Upper lobe of left lung (tissue), 4 donors: Measurements from ENCODE around the gene BAX.

ENCODE experiments used
- EP300 ChIP-seq, 4 donors: sonication (generic); formaldehyde crosslinking; IDR thresholded peaks; one replicate each; pipeline ENCODE4 v1.5.1; 2017; ENCODE audit warnings: antibody characterized with exemption in 4 of 4, control low read depth in 2 of 4
- POLR2A ChIP-seq, 4 donors: fragments of 450-650 bp; IDR thresholded peaks; one replicate each; pipeline ENCODE4 v1.5.1; 2016 to 2017; ENCODE audit warnings: antibody characterized with exemption in 4 of 4, mild to moderate bottlenecking in 2 of 4
- POLR2AphosphoS5 ChIP-seq, 2 donors: sonication (generic); formaldehyde crosslinking; IDR thresholded peaks; one replicate each; pipeline ENCODE4 v1.5.1; 2017; ENCODE audit warnings: antibody characterized with exemption in 2 of 2
- TF ChIP-seq, protein P1 (sequence below), 6 experiments: fragments of 450-650 bp in 4 of 6; fragments of 200-600 bp in 2 of 6; sonication (generic) in 2 of 6; IDR thresholded peaks; one replicate each; pipeline ENCODE4 v1.5.1; 2016 to 2019; ENCODE audit warnings: antibody characterized with exemption in 6 of 6

DNA sequence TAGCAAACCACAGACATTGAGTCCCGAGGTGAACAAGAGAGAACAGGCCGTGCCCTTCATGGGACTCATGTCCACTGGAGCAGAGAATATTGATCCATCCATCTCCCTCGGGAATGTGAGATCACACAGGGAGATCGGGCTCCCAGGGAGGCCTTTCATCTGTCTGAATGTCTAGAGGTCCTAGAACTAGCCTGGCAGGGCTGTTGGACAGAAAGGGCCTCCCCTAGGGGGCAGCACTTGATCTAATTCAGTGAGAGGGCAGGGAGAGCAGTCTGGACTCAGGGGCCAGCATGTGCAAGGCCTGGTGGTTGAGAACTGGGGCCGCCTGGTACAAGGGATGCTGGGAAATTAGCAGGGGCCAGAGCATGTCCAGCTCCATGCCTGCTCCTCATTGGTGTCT, 43.3 kb downstream of the BAX start:
- TF ChIP-seq, protein P1, sequence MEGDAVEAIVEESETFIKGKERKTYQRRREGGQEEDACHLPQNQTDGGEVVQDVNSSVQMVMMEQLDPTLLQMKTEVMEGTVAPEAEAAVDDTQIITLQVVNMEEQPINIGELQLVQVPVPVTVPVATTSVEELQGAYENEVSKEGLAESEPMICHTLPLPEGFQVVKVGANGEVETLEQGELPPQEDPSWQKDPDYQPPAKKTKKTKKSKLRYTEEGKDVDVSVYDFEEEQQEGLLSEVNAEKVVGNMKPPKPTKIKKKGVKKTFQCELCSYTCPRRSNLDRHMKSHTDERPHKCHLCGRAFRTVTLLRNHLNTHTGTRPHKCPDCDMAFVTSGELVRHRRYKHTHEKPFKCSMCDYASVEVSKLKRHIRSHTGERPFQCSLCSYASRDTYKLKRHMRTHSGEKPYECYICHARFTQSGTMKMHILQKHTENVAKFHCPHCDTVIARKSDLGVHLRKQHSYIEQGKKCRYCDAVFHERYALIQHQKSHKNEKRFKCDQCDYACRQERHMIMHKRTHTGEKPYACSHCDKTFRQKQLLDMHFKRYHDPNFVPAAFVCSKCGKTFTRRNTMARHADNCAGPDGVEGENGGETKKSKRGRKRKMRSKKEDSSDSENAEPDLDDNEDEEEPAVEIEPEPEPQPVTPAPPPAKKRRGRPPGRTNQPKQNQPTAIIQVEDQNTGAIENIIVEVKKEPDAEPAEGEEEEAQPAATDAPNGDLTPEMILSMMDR (IDR thresholded peaks at IDR 0.05): peak in 5 of 6 experiments; percentile 14 to 30 (median 28)
- TF ChIP-seq POLR2A (IDR thresholded peaks at IDR 0.05) (no peak), POLR2AphosphoS5 (IDR thresholded peaks at IDR 0.05) (no peak), EP300 (IDR thresholded peaks at IDR 0.05) (no peak)
